ENCODE measurements around the gene NKX2-3. TPM values are rescaled to one million over a fixed set of nuclear protein-coding genes. Genes with fewer than 3 reads are reported as not detected.

NKX2-3 gene
- total and polyA plus RNA-seq, 9 of the 15 experiments (the other 6 are each of a cell fraction or from before 2014, with no cell fraction given), result not detected

DNA sequence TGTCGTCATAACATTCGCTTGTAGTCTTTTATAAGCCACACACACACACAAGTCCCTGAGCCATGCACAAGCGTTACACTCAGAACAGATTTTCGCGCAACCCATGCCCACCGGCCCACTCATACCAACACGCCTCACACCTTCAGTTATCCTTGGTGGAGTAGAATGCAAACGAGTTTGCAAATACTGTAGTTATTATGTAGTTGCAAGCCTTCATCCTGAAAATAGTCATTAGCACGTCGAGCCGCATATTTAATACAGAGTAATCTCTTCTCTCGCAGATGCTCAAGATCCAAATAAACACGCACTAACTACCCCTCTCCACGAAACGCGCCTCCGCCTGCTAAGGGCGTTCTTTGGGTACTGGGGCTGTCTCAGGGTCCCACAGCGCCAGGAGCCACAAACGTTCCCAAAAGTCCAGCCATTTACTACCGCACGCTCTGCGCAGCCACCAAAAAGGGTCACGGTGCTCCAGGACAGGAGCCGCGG lies 1.8 kb downstream of the NKX2-3 start:
- ChIA-PET CTCF (ENCODE audit: low intra/inter-chr PET ratio) (no interaction called here), POLR2A (interaction anchor here (0.8 kb wide), 1 partner anchor 23 kb away, joined by 3 read pairs; no protein-coding TSS in a partner anchor)
- ATAC-seq (no peak), DNase-seq (ENCODE audit: extremely low read depth in 1 of 4, low spot score in 3 of 4) (no peak), FAIRE-seq (no peak)
- Histone ChIP-seq H3K9ac (ENCODE audit: insufficient read depth in 1 of 2, low read depth in 2 of 2, low read length in 2 of 2) (no peak overlapping the region), H3K4me2 (ENCODE audit: insufficient read depth, low read length) (no peak overlapping the region), H3K9me3 (replicated peaks; ENCODE audit: control insufficient read depth, insufficient read depth, low read depth, low read length) (no peaks in the 10 kb centered on the region; the same call in 1 of the 2 replicates), H4K20me1 (replicated peaks; ENCODE audit: control insufficient read depth, insufficient read depth, low read length) (no peaks in the 10 kb centered on the region), H3K27me3 (ENCODE audit: control insufficient read depth in 2 of 2, insufficient read depth in 2 of 2, low read length in 2 of 2) (peaks cover 21 to 87% of the 10 kb centered on the region in 2 experiments; a peak in 4 of 5 replicates), H3K79me2 (ENCODE audit: control insufficient read depth, insufficient read depth, low read length) (no peaks in the 10 kb centered on the region), H2AFZ (ENCODE audit: low read depth, low read length) (no peak overlapping the region), H3K36me3 (ENCODE audit: control insufficient read depth, insufficient read depth, low read length) (no peaks in the 10 kb centered on the region), H3K9me1 (ENCODE audit: control insufficient read depth, insufficient read depth, low read length) (no peaks in the 10 kb centered on the region), H3K4me3 (no peak overlapping the region), H3K4me1 (replicated peaks in 1 of 2; ENCODE audit: control insufficient read depth in 2 of 2, insufficient read depth in 2 of 2, low read length in 2 of 2) (peaks cover 0 to 26% of the 10 kb centered on the region in 2 experiments; a peak in 2 of 5 replicates), H3K27ac (ENCODE audit: extremely low read depth, low read depth, low read length) (no peak overlapping the region)
- no TSS peak for BruUV-seq (replicated peaks)
- WGBS (ENCODE audit: insufficient coverage, low coverage, missing lambda C conversion rate), result 41% methylated on average over 16 of the region's 26 CpGs
- in situ Hi-C loops (cut with MboI) (no loop called here), intact Hi-C loops (cut with micrococcal nuclease) (no loop called here)
- no peak for TF ChIP-seq MCM7 (IDR thresholded peaks at IDR 0.05)
- TF ChIP-seq FOXK2 (conservative IDR thresholded peaks at IDR 0.05 in 1 of 2, IDR thresholded peaks at IDR 0.05 in 1 of 2; ENCODE audit: low read depth in 2 of 2), result no peak
- TF ChIP-seq ZNF146 (CRISPR knock-in tag; IDR thresholded peaks at IDR 0.05; ENCODE audit: unreplicated experiment), result no peak
- TF ChIP-seq ZFP1 (CRISPR knock-in tag; IDR thresholded peaks at IDR 0.05), result no peak
- TF ChIP-seq HSF4 (CRISPR knock-in tag; IDR thresholded peaks at IDR 0.05; ENCODE audit: borderline replicate concordance), result no peak
- no peak for TF ChIP-seq FOXJ2 (tag; IDR thresholded peaks at IDR 0.05)
- no peak for TF ChIP-seq TBL1XR1 (IDR thresholded peaks at IDR 0.05; ENCODE audit: low read length in 2 of 2)
- TF ChIP-seq, protein P1, sequence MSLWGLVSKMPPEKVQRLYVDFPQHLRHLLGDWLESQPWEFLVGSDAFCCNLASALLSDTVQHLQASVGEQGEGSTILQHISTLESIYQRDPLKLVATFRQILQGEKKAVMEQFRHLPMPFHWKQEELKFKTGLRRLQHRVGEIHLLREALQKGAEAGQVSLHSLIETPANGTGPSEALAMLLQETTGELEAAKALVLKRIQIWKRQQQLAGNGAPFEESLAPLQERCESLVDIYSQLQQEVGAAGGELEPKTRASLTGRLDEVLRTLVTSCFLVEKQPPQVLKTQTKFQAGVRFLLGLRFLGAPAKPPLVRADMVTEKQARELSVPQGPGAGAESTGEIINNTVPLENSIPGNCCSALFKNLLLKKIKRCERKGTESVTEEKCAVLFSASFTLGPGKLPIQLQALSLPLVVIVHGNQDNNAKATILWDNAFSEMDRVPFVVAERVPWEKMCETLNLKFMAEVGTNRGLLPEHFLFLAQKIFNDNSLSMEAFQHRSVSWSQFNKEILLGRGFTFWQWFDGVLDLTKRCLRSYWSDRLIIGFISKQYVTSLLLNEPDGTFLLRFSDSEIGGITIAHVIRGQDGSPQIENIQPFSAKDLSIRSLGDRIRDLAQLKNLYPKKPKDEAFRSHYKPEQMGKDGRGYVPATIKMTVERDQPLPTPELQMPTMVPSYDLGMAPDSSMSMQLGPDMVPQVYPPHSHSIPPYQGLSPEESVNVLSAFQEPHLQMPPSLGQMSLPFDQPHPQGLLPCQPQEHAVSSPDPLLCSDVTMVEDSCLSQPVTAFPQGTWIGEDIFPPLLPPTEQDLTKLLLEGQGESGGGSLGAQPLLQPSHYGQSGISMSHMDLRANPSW (CRISPR knock-in tag; IDR thresholded peaks at IDR 0.05), result no peak
